GM12865 (cell line): Measurements from ENCODE around the gene EHD4.

Experiments
- DNase-seq: peaks from one replicate; pipeline ENCODE4 v3.0.0; 2010; ENCODE audit warnings: low read depth
- H3K4me3 ChIP-seq: 2 replicates; pipeline ENCODE4 v1.5.1; 2011; ENCODE audit warnings: mild to moderate bottlenecking, low read depth, low read length, control low read depth
- TF ChIP-seq, protein P1 (sequence below): IDR thresholded peaks from 2 replicates; pipeline ENCODE4 v1.5.1; 2011; ENCODE audit warnings: low read length, control low read depth, low read depth, inconsistent platforms; ENCODE audit not compliant: insufficient read depth; ENCODE audit errors: missing control alignments

EHD4 gene

GRCh38 chr15:42002333-42002732 lies 30.0 kb upstream of the EHD4 start:
- DNase-seq, result no peak
- TF ChIP-seq, protein P1, sequence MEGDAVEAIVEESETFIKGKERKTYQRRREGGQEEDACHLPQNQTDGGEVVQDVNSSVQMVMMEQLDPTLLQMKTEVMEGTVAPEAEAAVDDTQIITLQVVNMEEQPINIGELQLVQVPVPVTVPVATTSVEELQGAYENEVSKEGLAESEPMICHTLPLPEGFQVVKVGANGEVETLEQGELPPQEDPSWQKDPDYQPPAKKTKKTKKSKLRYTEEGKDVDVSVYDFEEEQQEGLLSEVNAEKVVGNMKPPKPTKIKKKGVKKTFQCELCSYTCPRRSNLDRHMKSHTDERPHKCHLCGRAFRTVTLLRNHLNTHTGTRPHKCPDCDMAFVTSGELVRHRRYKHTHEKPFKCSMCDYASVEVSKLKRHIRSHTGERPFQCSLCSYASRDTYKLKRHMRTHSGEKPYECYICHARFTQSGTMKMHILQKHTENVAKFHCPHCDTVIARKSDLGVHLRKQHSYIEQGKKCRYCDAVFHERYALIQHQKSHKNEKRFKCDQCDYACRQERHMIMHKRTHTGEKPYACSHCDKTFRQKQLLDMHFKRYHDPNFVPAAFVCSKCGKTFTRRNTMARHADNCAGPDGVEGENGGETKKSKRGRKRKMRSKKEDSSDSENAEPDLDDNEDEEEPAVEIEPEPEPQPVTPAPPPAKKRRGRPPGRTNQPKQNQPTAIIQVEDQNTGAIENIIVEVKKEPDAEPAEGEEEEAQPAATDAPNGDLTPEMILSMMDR, result no peak
- no peak overlapping the region for H3K4me3 ChIP-seq

DNA sequence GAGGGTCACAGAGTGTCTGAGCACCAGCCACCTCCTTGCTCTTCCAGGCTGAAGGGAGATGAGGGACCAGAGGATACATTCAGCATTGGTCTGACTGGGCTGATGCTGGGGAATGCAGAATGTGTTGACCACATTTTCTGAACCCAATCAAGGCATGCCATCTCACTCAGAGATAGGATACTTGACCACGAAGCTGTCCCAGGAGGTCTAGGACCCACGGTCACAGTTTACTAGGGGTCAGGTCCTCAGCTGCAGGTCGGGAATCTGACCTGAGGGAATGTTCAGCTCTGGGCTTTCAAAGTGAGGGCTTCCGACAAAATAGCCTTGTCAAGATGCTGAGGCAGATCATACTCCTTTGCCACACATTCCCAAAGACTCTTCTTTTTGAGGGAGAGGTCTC lies 28.9 kb upstream of the EHD4 start:
- DNase-seq, result no peak
- TF ChIP-seq, protein P1, result no peak
- H3K4me3 ChIP-seq, result no peak overlapping the region

GRCh38 chr15:41999290-42000285 lies 27.2 kb upstream of the EHD4 start:
- no peak for DNase-seq
- H3K4me3 ChIP-seq, result no peak overlapping the region
- TF ChIP-seq, protein P1, result no peak

DNA sequence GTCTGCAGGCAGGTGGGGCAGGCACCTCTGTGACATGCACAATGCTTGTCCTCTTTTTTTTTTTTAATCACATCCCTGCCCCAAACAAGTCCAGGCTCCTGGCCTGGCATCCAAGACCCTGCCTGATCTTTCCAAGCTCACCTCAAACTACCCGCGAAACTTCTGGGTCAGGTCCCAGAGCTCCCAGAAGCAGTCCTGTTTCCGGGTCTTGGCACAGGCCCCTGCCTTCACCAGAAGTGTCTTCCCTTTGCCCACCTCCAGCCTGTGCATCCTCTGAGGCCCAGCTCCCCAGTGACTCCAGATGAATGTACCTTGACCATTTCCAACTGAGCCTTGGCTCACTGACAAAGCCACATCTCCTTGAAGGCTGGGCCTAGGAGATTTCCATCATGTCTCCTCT lies 25.5 kb upstream of the EHD4 start:
- no peak overlapping the region for H3K4me3 ChIP-seq
- no peak for DNase-seq
- TF ChIP-seq, protein P1, result no peak

GRCh38 chr15:41996921-41997592 lies 24.7 kb upstream of the EHD4 start:
- no peak for DNase-seq
- H3K4me3 ChIP-seq, result no peak overlapping the region
- TF ChIP-seq, protein P1, result no peak

- DNase-seq, result no peak
- H3K4me3 ChIP-seq, result no peak overlapping the region
- TF ChIP-seq, protein P1, result no peak
Measured at GRCh38 chr15:41996376-41996775, 24.0 kb upstream of the EHD4 start.
